Naive B cell (primary cell): ENCODE results near the gene NUP107. TPM values are rescaled to one million over a fixed set of nuclear protein-coding genes. Genes with fewer than 3 reads are reported as not detected.
"Not testable (repeated sequence)": the region's sequence is repeated elsewhere in the genome, so short reads cannot be mapped to it uniquely, and the experiment has no call there.

Source experiments
- ATAC-seq, 2 donors: fragments of 150-1000 bp; cut with Tn5 transposase; 2 replicates each; pipeline ENCODE4 v1.10.0; 2021; ENCODE audit warnings: low read depth in 2 of 2, mild to moderate bottlenecking in 2 of 2, moderate library complexity in 2 of 2
- DNase-seq: peaks from one replicate; pipeline ENCODE4 v3.0.0; 2022
- H3K27ac Mint-ChIP-seq, 6 donors: one replicate each; pipeline ENCODE4 v1.8.0; 2020 to 2022; ENCODE audit warnings: mild to moderate bottlenecking in 6 of 6, mixed read lengths in 6 of 6, moderate library complexity in 5 of 6, inconsistent platforms in 2 of 6
- H3K27me3 Mint-ChIP-seq, 3 donors: one replicate each; pipeline ENCODE4 v1.8.0; 2021 to 2022; ENCODE audit warnings: mixed read lengths in 3 of 3, mild to moderate bottlenecking in 1 of 3
- H3K36me3 Mint-ChIP-seq, 2 donors: one replicate each; pipeline ENCODE4 v1.8.0; 2020 to 2022; ENCODE audit warnings: mixed read lengths in 2 of 2, inconsistent platforms in 1 of 2, mild to moderate bottlenecking in 1 of 2
- H3K4me1 Mint-ChIP-seq, 3 donors: one replicate each; pipeline ENCODE4 v1.8.0; 2020 to 2022; ENCODE audit warnings: mixed read lengths in 3 of 3, inconsistent platforms in 1 of 3, mild to moderate bottlenecking in 1 of 3, moderate library complexity in 1 of 3
- H3K4me3 Mint-ChIP-seq, 8 donors: one replicate each; pipeline ENCODE4 v1.8.0; 2020 to 2022; ENCODE audit warnings: mild to moderate bottlenecking in 8 of 8, mixed read lengths in 8 of 8, moderate library complexity in 8 of 8, inconsistent platforms in 2 of 8
- H3K9me3 Mint-ChIP-seq, 7 donors: one replicate each; pipeline ENCODE4 v1.8.0; 2020 to 2022; ENCODE audit warnings: mixed read lengths in 7 of 7, mild to moderate bottlenecking in 5 of 7, inconsistent platforms in 2 of 7, moderate library complexity in 1 of 7
- polyA plus RNA-seq, 6 donors: library from polyadenylated mRNA; unstranded; fragments of 300-500 nt; fragmentation: Illumina TruSeq; gene quantifications; one replicate each; pipeline ENCODE4 v1.2.3, GENCODE V29; 2021; ENCODE audit warnings: low read depth in 6 of 6

The NUP107 gene
- polyA plus RNA-seq: 10 to 100 TPM; 21.5 to 42.2 (median 34.6) TPM

DNA sequence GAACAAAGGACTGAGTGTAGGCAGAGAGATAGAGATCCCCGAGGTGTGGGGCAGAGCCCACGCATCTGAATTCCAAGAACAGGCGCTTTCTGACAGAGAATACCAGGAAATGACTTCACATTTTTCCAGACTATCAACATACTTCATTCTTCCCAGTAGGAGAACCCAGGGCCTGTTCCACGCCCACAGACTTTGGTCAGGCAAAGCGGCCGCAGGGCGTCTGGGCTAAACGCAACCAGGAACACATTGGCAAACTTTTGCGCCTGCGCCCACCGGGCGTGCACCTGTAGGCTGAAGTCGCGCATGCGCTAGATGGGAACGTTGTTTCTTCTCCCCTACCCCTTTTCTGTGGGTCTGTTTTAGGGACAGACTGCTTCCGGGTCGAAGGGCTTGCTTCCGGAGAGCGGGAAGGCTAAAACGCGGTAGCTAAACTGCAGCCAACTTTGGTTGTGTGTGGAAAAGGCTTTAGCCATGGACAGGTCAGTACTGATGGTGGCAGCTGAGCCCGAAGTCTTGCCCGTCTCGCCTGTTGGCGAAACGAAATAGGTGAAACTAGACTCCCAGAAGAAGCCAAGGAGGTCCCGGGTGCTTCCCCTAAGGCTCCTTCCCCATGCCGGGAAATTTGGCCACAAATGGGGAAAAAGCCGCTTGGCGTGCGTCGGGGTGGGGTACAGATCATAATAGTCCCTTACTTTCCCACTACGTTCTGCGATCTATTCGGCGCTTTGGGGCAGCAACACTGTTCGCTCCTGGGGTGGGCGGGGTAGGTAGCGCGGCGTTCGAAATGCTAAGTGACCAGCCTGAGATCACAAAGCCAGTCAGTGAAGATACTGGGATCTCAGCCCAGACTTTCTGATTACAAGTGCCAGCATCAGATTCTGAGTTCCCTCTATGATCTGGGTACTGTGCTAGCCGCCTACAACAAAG is at the start of gene NUP107:
Gene NUP107 (plus strand): TSS at position 384 of the 927 bp plus-strand sequence. CDS start 88 bp downstream, at position 472.
- DNase-seq (peak; percentile 94), ATAC-seq (peak; percentile 95 to 96)
- Mint-ChIP-seq H3K9me3 (no peaks in the 10 kb centered on the region), H3K36me3 (peaks cover 0 to 12% of the 10 kb centered on the region in 2 donors), H3K27ac (peak within 1 kb of the TSS; percentile 95 to 99 (median 98)), H3K27me3 (no peaks in the 10 kb centered on the region), H3K4me3 (peak within 1 kb of the TSS; percentile 97 to 100 (median 98)), H3K4me1 (peaks cover 14 to 37% (median 20%) of the 10 kb centered on the region in 3 donors)

DNA sequence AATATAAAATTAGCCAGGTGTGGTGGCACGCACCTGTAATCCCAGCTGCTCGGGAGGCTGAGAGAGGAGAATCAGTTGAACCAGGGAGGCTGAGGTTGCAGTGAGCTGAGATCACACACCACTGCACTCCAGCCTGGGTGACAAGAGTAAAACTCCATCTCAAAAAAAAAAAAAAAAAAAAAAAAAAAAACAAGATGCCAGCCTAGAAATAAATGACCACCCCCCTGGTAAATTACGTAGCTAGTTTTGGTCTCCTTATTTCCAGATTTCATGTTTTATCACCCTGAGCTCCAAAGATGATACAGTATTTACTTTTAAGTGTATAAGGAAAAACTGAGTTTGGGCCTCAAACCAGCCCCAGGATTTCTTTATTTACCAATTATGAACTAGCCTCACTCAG is 49.3 kb upstream of the NUP107 start:
- Mint-ChIP-seq H3K4me1 (peaks cover 47 to 99% (median 80%) of the 10 kb centered on the region in 3 donors), H3K4me3 (peak overlapping the region in 4 of 8 donors; percentile 30 to 49 (median 45)), H3K27ac (peak overlapping the region in 2 of 6 donors; percentile 36 to 65)
- H3K36me3 Mint-ChIP-seq, H3K27me3 Mint-ChIP-seq, H3K9me3 Mint-ChIP-seq, ATAC-seq, DNase-seq: not testable (repeated sequence)

- no peak for DNase-seq
- H3K4me1 Mint-ChIP-seq: peaks cover 41 to 98% (median 77%) of the 10 kb centered on the region in 3 donors
- no peaks in the 10 kb centered on the region for H3K9me3 Mint-ChIP-seq
- peak overlapping the region in 4 of 8 donors; percentile 43 to 51 (median 48) for H3K4me3 Mint-ChIP-seq
- peak overlapping the region in 3 of 6 donors; percentile 0 to 70 (median 36) for H3K27ac Mint-ChIP-seq
- no peaks in the 10 kb centered on the region for H3K27me3 Mint-ChIP-seq
- peaks cover 0 to 6% of the 10 kb centered on the region in 2 donors for H3K36me3 Mint-ChIP-seq
- ATAC-seq: no peak
Measured at GRCh38 chr12:68638171-68638570, 48.6 kb upstream of the NUP107 start.

GRCh38 chr12:68638721-68639395 is 47.9 kb upstream of the NUP107 start:
- ATAC-seq: no peak
- H3K9me3 Mint-ChIP-seq: no peaks in the 10 kb centered on the region
- no peaks in the 10 kb centered on the region for H3K27me3 Mint-ChIP-seq
- H3K36me3 Mint-ChIP-seq: peaks cover 0 to 6% of the 10 kb centered on the region in 2 donors
- DNase-seq: no peak
- peak overlapping the region in 5 of 8 donors; percentile 5 to 61 (median 39) for H3K4me3 Mint-ChIP-seq
- peaks cover 37 to 92% (median 72%) of the 10 kb centered on the region in 3 donors for H3K4me1 Mint-ChIP-seq
- peak overlapping the region; percentile 11 to 87 (median 32) for H3K27ac Mint-ChIP-seq

DNA sequence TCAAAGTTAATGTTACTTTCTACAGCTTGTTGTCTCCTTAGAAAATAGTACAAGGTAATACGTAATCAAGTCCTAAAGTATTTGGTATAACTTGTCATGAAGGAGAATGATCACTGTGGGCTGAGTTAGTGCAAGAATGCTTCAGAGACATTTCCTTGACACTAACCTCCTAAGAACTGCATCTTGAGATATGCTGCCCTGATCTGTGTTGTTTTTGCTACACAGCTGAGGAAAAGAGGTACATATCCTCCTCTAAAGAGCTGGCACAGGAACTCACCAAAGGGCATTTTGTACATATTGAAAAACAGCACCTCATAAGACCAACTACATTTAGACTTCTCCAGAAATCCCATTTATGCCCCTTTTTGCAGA is 47.4 kb upstream of the NUP107 start:
- H3K36me3 Mint-ChIP-seq: peaks cover 0 to 6% of the 10 kb centered on the region in 2 donors
- H3K4me1 Mint-ChIP-seq: peaks cover 35 to 91% (median 72%) of the 10 kb centered on the region in 3 donors
- ATAC-seq (no peak), DNase-seq (no peak)
- no peaks in the 10 kb centered on the region for H3K9me3 Mint-ChIP-seq
- H3K4me3 Mint-ChIP-seq: peak overlapping the region in 2 of 8 donors; percentile 56 to 61
- H3K27ac Mint-ChIP-seq: peak overlapping the region in 5 of 6 donors; percentile 11 to 91 (median 53)
- H3K27me3 Mint-ChIP-seq: no peaks in the 10 kb centered on the region

- DNase-seq (peak; percentile 25), ATAC-seq (peak; percentile 90 to 91)
- Mint-ChIP-seq H3K27me3 (no peaks in the 10 kb centered on the region), H3K9me3 (no peaks in the 10 kb centered on the region), H3K4me1 (peaks cover 38 to 83% (median 60%) of the 10 kb centered on the region in 3 donors), H3K27ac (peak overlapping the region in 5 of 6 donors; percentile 36 to 92 (median 82)), H3K4me3 (peak overlapping the region; percentile 15 to 81 (median 62)), H3K36me3 (peaks cover 0 to 6% of the 10 kb centered on the region in 2 donors)
Measured at GRCh38 chr12:68641138-68641537, 45.6 kb upstream of the NUP107 start.

GRCh38 chr12:68646484-68646883 is 40.3 kb upstream of the NUP107 start:
- Mint-ChIP-seq H3K4me3 (no peak overlapping the region), H3K36me3 (peaks cover 0 to 6% of the 10 kb centered on the region in 2 donors), H3K27me3 (no peaks in the 10 kb centered on the region), H3K27ac (peak overlapping the region in 3 of 6 donors; percentile 27 to 82 (median 69)), H3K4me1 (peaks cover 21 to 51% (median 46%) of the 10 kb centered on the region in 3 donors), H3K9me3 (no peaks in the 10 kb centered on the region)
- DNase-seq (no peak), ATAC-seq (no peak)

GRCh38 chr12:68647507-68647906 is 39.3 kb upstream of the NUP107 start:
- DNase-seq (no peak), ATAC-seq (no peak)
- H3K4me3 Mint-ChIP-seq: no peak overlapping the region
- peak overlapping the region in 3 of 6 donors; percentile 12 to 67 (median 30) for H3K27ac Mint-ChIP-seq
- peaks cover 0 to 10% of the 10 kb centered on the region in 2 donors for H3K36me3 Mint-ChIP-seq
- no peaks in the 10 kb centered on the region for H3K27me3 Mint-ChIP-seq
- peaks cover 18 to 41% (median 36%) of the 10 kb centered on the region in 3 donors for H3K4me1 Mint-ChIP-seq
- H3K9me3 Mint-ChIP-seq: no peaks in the 10 kb centered on the region

DNA sequence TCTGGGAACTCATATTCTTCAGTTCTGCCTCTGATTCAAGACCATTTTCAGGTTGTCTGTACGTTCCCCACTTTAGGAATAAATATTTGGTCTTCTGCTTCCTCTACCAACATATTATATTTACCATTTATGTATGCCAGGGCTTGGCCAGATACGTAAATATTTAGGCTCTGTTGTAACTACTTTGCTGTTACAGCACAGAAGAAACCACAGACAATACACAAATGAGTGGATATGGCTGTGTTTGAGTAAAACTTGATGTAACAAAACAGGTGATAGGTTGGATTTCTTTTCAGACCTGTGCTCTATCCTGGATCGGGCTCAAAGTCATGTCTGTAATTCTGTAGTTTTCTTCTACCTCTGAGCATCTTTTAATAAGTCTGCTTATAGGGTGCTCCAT is 38.6 kb upstream of the NUP107 start:
- no peak for ATAC-seq
- Mint-ChIP-seq H3K27ac (peak overlapping the region in 4 of 6 donors; percentile 30 to 71 (median 62)), H3K36me3 (peaks cover 0 to 4% of the 10 kb centered on the region in 2 donors)

DNA sequence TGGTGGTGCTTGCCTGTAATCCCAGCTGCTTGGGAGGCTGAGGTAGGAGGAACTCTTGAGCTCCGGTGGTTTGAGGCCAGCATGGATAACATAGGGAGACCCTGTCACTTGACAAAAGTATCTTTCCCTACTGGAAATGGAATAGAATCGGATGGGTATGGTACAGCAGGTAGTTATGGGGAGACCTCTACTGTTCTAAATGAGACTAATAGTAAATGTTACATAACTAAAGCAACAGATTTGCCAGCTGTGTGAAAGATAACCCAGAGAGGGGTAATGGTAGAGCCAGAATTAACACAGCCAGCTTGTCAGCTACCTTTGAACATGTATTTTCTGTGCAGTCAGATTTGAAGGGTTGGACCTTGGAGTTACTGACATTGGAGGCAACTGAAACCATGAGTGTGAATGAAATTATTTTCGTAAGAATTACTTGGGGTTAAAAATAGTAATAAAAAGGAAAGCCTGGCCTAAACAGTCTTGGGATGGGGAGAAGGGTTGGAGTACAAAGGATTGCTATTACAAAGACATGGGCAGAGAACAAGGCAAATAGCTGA is 21.7 kb upstream of the NUP107 start:
- Mint-ChIP-seq H3K9me3 (no peaks in the 10 kb centered on the region), H3K27ac (peak overlapping the region in 5 of 6 donors; percentile 37 to 89 (median 69)), H3K36me3 (no peaks in the 10 kb centered on the region), H3K4me3 (no peak overlapping the region), H3K4me1 (peaks cover 7 to 16% (median 14%) of the 10 kb centered on the region in 3 donors), H3K27me3 (no peaks in the 10 kb centered on the region)
- ATAC-seq (no peak), DNase-seq (no peak)

More for the DNA sequence above, 38.6 kb upstream of the NUP107 start:
- H3K4me3 Mint-ChIP-seq: no peak overlapping the region
- H3K27me3 Mint-ChIP-seq: no peaks in the 10 kb centered on the region
- no peak for DNase-seq
- H3K9me3 Mint-ChIP-seq: no peaks in the 10 kb centered on the region
- peaks cover 17 to 37% (median 30%) of the 10 kb centered on the region in 3 donors for H3K4me1 Mint-ChIP-seq

- DNase-seq (no peak), ATAC-seq (peak; percentile 51 to 53)
- H3K36me3 Mint-ChIP-seq: no peaks in the 10 kb centered on the region
- H3K4me3 Mint-ChIP-seq: no peak overlapping the region
- no peaks in the 10 kb centered on the region for H3K27me3 Mint-ChIP-seq
- H3K27ac Mint-ChIP-seq: peak overlapping the region in 3 of 6 donors; percentile 21 to 87 (median 31)
- peaks cover 7 to 16% (median 14%) of the 10 kb centered on the region in 3 donors for H3K4me1 Mint-ChIP-seq
- no peaks in the 10 kb centered on the region for H3K9me3 Mint-ChIP-seq
Measured at GRCh38 chr12:68667291-68667690, 19.5 kb upstream of the NUP107 start.

DNA sequence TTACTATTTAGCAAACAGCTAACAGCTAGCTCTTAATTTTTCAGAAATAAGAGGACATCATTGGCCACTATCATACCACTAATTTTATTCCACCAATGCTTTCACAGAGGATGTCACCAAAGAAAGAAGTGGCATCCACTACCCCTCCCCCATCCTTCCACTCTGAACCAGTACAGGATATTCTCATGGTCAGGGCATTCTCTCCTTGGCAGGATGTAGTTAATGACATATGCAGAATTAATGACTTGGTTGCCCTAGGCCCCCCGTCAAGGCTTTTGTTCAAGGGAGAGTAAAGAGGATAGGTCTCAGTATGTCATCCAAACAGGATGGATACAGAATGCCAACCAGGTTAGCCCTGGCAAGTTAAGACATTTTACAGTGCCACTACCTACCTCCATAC is 18.9 kb upstream of the NUP107 start:
- Mint-ChIP-seq H3K27ac (peak overlapping the region in 2 of 6 donors; percentile 20 to 76), H3K9me3 (no peaks in the 10 kb centered on the region), H3K4me3 (no peak overlapping the region), H3K27me3 (no peaks in the 10 kb centered on the region), H3K4me1 (peaks cover 7 to 16% (median 14%) of the 10 kb centered on the region in 3 donors), H3K36me3 (no peaks in the 10 kb centered on the region)
- no peak for ATAC-seq
- DNase-seq: no peak

DNA sequence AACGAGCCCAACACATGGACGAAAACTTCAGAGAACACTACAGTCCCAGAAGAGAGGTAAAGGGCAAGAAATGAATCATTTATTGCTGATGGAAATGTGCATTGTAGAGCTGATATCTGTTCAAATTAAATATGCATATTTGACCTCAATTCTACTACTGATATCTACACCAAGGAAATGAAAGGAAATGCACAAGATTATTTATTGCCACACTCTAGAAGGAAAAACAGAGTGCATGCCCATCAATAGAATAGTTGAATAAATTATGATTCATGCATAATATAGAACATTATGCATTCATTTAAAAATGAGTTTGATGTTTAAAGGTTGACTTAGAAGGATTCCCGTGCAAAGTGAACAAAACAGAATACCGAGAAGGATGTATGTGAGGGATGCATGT is 15.6 kb upstream of the NUP107 start:
- H3K4me3 Mint-ChIP-seq: no peak overlapping the region
- DNase-seq: no peak
- H3K4me1 Mint-ChIP-seq: peaks cover 11 to 17% (median 14%) of the 10 kb centered on the region in 3 donors
- peak overlapping the region in 1 of 6 donors; percentile 20 for H3K27ac Mint-ChIP-seq
- no peaks in the 10 kb centered on the region for H3K9me3 Mint-ChIP-seq
- no peak for ATAC-seq
- no peaks in the 10 kb centered on the region for H3K27me3 Mint-ChIP-seq
- no peaks in the 10 kb centered on the region for H3K36me3 Mint-ChIP-seq
